Ovary (tissue), 9 donors: ENCODE measurements around the gene TREH. TPM values are rescaled to one million over a fixed set of nuclear protein-coding genes. Genes with fewer than 3 reads are reported as not detected.

Experiments
- DNase-seq, 5 donors: peaks; one replicate each; pipeline ENCODE4 v3.0.0-alpha.2; 2019 to 2020
- H3K27ac ChIP-seq, 2 donors: fragments of 200-600 bp; one replicate each; pipeline versions ENCODE4 v1.5.1 to v1.8.0; 2019 to 2022
- H3K27me3 ChIP-seq: fragments of 200-600 bp; one replicate; pipeline ENCODE4 v1.8.0; 2022
- H3K36me3 ChIP-seq: fragments of 200-600 bp; sonication (generic); one replicate; pipeline ENCODE4 v1.5.1; 2019
- H3K4me1 ChIP-seq: one replicate; pipeline ENCODE4 v1.8.1; 2013; ENCODE audit warnings: mild to moderate bottlenecking, moderate library complexity; ENCODE audit not compliant: insufficient read depth
- H3K4me3 ChIP-seq: fragments of 200-600 bp; sonication (generic); one replicate; pipeline ENCODE4 v1.5.1; 2017
- H3K9me3 ChIP-seq, 2 donors: fragments of 200-600 bp in 1 of 2; sonication (generic) in 1 of 2; one replicate each; pipeline versions ENCODE4 v1.5.1 to v1.8.1; 2013 to 2019; ENCODE audit warnings: mild to moderate bottlenecking in 1 of 2, moderate library complexity in 1 of 2
- EP300 ChIP-seq: sonication (generic); formaldehyde crosslinking; IDR thresholded peaks from one replicate; pipeline ENCODE4 v1.6.1; 2017; ENCODE audit warnings: antibody characterized with exemption
- POLR2A ChIP-seq: fragments of 450-650 bp; IDR thresholded peaks from one replicate; pipeline ENCODE4 v1.6.1; 2017; ENCODE audit warnings: antibody characterized with exemption, mild to moderate bottlenecking, moderate library complexity
- WGBS, 3 donors: extraction: QIAGEN DNeasy Blood & Tissue Kit in 1 of 3; methylation state at CpG; one replicate each; pipeline versions ENCODE4 v1.1.5 to v1.1.7; 2013 to 2017; 5-methylcytosine and 5-hydroxymethylcytosine counted together
- intact Hi-C, 4 donors: fragments of 100-400 bp; cut with DNase I; formaldehyde crosslinking; loops; one replicate each; pipeline versions ENCODE4 v1.11.0 to v1.15.1; 2022 to 2023
- polyA plus RNA-seq, 2 donors: library from polyadenylated mRNA; stranded (reverse); fragments of 200-250 nt in 1 of 2; fragments of 350-450 nt in 1 of 2; fragmentation: Illumina TruSeq in 1 of 2; extraction: RNeasy Lipid Tissue Mini Kit (QIAGEN cat#74804) in 1 of 2; gene quantifications; one replicate each; pipeline ENCODE4 v1.2.3, GENCODE V29; 2013 to 2014
- total RNA-seq, 7 donors: library from RNA; depleted of rRNA in 2 of 7; stranded (reverse); fragments of >200 nt in 2 of 7; fragmentation: NEBNext Ultra II Directional in 3 of 7; extraction: Animal tissue kit (Norgen Biotek cat#: 25700) in 3 of 7; gene quantifications; one replicate each; pipeline versions ENCODE4 v1.1.0 to v1.2.4, GENCODE V29; 2016 to 2023
- TF ChIP-seq, protein P1 (sequence below), 3 donors: fragments of 450-650 bp in 2 of 3; fragments of 200-600 bp in 1 of 3; IDR thresholded peaks; one replicate each; pipeline versions ENCODE4 v1.5.1 to v1.8.0; 2016 to 2022; ENCODE audit warnings: antibody characterized with exemption in 3 of 3, mild to moderate bottlenecking in 1 of 3
- donor health status: DM: no; HTN: no; CAD: no; lungs with moderate emphysema.
- donor health status: DM: no; HTN: no; CAD: no.
- donor health status: Bipolar disorder and iron deficiency.
- donor health status: DM: yes; HTN: yes; CAD: no.
- donor health status: DM: no; HTN: no; CAD: no.
- donor health status: DM: yes; HTN: yes; CAD: no.

Gene TREH
- total and polyA plus RNA-seq, 9 donors: 0.10 to 0.48 TPM; not detected in 7

DNA sequence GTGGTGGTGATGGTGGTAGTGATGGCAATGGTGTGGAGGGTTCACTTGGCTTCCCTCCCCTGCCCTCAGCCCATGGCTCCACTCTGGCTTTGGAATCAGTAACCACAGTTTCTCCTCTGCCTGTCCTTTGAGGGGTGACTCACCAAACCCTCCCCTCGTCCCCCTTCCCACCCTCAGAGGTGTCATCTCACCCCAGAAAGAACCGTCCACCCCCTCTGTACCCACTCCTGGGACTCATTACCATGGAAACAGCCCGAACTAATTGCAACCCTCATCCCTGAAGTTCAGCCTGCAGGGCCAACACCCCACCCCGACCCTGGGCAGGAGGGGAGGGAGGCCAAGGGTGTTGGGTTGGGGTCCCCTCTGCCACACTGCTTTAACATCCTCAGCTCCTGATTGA is 45.5 kb downstream of the TREH start:
- Histone ChIP-seq H3K9me3 (no peaks in the 10 kb centered on the region), H3K27me3 (no peaks in the 10 kb centered on the region), H3K4me3 (no peak overlapping the region), H3K36me3 (no peaks in the 10 kb centered on the region), H3K4me1 (peaks cover 6% of the 10 kb centered on the region), H3K27ac (peak overlapping the region; percentile 28 to 67)
- WGBS, 3 donors: 26 to 36% (median 33%) methylated on average over 4 of the region's 4 CpGs
- peak in 1 of 5 donors; percentile 59 for DNase-seq
- intact Hi-C loops: no loop called here
- no peak for TF ChIP-seq POLR2A
- TF ChIP-seq, protein P1, sequence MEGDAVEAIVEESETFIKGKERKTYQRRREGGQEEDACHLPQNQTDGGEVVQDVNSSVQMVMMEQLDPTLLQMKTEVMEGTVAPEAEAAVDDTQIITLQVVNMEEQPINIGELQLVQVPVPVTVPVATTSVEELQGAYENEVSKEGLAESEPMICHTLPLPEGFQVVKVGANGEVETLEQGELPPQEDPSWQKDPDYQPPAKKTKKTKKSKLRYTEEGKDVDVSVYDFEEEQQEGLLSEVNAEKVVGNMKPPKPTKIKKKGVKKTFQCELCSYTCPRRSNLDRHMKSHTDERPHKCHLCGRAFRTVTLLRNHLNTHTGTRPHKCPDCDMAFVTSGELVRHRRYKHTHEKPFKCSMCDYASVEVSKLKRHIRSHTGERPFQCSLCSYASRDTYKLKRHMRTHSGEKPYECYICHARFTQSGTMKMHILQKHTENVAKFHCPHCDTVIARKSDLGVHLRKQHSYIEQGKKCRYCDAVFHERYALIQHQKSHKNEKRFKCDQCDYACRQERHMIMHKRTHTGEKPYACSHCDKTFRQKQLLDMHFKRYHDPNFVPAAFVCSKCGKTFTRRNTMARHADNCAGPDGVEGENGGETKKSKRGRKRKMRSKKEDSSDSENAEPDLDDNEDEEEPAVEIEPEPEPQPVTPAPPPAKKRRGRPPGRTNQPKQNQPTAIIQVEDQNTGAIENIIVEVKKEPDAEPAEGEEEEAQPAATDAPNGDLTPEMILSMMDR (IDR thresholded peaks at IDR 0.05): no peak
- TF ChIP-seq EP300: no peak

DNA sequence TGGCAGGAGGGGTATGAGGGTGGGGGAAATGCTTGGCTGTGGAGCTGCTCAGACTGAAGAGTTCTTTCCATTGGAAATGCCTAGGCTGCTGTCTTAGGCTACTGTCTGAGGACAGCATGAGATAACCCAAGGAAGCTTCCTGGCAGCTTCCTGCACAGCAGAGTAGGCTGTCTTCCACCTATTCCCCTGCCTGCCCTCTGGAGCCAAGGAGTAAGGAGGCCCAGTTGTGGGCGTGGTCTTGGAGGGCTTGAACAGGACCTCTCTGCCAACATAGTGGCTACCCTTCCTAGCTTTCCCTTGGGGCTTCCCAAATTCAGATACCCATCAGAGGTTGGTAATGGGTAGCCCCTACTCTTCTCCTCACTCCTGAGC is 46.1 kb downstream of the TREH start:
- peaks cover 6% of the 10 kb centered on the region for H3K4me1 ChIP-seq
- no peak for DNase-seq
- no peaks in the 10 kb centered on the region for H3K9me3 ChIP-seq
- TF ChIP-seq EP300 (no peak), POLR2A (no peak)
- TF ChIP-seq, protein P1 (IDR thresholded peaks at IDR 0.05): no peak
- intact Hi-C loops: no loop called here
- no peaks in the 10 kb centered on the region for H3K27me3 ChIP-seq
- peak overlapping the region; percentile 28 to 67 for H3K27ac ChIP-seq
- H3K4me3 ChIP-seq: no peak overlapping the region
- 79 to 94% (median 86%) methylated on average over 1 of the region's 1 CpG for WGBS, 3 donors
- no peaks in the 10 kb centered on the region for H3K36me3 ChIP-seq

DNA sequence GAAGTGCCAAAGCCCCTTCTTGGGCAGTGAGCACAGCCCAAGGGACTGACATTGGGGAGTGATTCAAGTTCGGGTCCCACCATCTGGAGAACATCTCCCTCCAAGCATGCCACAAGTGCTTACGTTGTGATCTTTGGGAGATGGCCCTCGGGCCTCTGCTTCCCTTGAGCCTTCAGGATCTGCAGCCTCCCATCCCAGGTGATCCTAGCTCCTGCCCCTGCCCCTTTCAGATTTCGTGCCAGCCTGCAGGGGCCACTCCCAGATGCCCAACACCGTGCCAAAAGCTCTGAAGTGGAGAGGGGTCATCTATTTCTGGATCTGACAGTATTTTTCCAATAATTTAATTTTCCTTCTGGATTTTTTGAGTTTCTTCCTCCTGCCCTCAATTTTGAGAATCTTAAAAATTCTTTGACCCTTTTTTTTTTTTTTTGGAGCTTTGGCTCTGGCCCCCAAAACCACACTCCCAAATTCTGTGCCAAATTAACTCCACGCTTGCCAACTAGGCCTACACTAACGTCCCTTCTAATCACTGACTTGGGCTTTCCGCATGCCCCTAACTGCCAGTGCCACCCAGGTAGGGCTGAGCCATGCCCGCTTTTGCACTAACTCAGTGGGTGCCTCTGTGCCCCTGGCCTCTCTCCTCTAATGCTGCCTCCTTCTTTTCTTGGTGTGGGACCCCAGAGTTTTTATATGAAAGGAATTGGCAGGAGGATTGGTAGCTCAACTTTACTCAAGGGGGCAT is 46.7 kb downstream of the TREH start:
- intact Hi-C loops: no loop called here
- peak overlapping the region in 1 of 2 donors; percentile 67 for H3K27ac ChIP-seq
- H3K9me3 ChIP-seq: no peaks in the 10 kb centered on the region
- DNase-seq: no peak
- H3K4me3 ChIP-seq: no peak overlapping the region
- H3K36me3 ChIP-seq: no peaks in the 10 kb centered on the region
- H3K4me1 ChIP-seq: peaks cover 6% of the 10 kb centered on the region
- H3K27me3 ChIP-seq: no peaks in the 10 kb centered on the region
- TF ChIP-seq, protein P1 (IDR thresholded peaks at IDR 0.05): no peak
- TF ChIP-seq EP300 (no peak), POLR2A (no peak)
- 70 to 78% (median 74%) methylated on average over 9 of the region's 9 CpGs for WGBS, 3 donors

DNA sequence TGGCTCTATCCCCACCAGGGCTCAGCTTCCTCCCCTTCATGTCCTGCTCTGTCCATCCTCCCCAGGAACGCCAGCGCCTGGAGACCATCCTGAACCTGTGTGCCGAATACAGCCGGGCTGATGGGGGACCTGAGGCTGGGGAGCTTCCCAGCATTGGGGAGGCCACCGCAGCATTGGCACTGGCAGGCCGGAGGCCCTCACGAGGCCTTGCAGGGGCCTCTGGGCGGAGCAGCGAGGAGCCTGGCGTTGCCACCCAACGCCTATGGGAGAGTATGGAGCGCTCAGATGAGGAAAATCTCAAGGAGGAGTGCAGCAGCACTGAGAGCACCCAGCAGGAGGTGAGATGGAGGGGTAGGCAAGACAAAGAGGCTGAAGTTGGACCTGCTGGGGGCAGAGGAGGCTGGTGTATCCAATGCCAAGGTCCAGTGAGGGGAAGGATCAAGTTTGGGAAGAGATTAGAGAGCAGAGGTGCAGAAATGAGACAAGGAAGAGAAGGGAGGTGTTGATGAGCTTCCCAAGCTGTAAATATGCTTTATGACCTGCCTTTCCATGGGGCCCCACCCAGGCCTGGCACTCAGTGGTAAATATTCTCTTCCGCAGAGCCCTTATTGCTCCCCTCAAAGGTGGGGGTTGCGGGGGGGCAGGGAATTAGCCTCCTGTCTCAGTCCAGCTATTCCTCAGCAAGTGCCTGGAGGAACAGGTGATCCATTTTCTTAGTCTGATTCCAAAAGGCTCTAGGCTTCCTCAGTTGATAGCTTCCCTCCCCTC is 48.1 kb downstream of the TREH start:
- TF ChIP-seq, protein P1 (IDR thresholded peaks at IDR 0.05): no peak
- no peak for TF ChIP-seq EP300
- no peak for TF ChIP-seq POLR2A
- DNase-seq: no peak
- Histone ChIP-seq H3K27ac (no peak overlapping the region), H3K4me1 (peaks cover 6% of the 10 kb centered on the region), H3K4me3 (no peak overlapping the region), H3K36me3 (no peaks in the 10 kb centered on the region), H3K27me3 (no peaks in the 10 kb centered on the region), H3K9me3 (no peaks in the 10 kb centered on the region)
- intact Hi-C loops: no loop called here
- WGBS, 3 donors: 88 to 90% (median 90%) methylated on average over 13 to 14 of the region's 14 CpGs
